DND-41 (cell line): Measurements from ENCODE around the gene SMAGP.

ENCODE experiments used
- EZH2 ChIP-seq: IDR thresholded peaks from 3 replicates; pipeline ENCODE4 v1.6.1; 2012; ENCODE audit warnings: borderline replicate concordance, low read depth, mild to moderate bottlenecking, moderate library complexity, low read length, inconsistent platforms; ENCODE audit not compliant: severe bottlenecking
- TF ChIP-seq, protein P1 (sequence below): IDR thresholded peaks from 2 replicates; pipeline ENCODE4 v1.5.1; 2012; ENCODE audit warnings: borderline replicate concordance, low read length, moderate library complexity, mild to moderate bottlenecking; ENCODE audit not compliant: poor library complexity, severe bottlenecking; ENCODE audit errors: extremely low read depth

DNA sequence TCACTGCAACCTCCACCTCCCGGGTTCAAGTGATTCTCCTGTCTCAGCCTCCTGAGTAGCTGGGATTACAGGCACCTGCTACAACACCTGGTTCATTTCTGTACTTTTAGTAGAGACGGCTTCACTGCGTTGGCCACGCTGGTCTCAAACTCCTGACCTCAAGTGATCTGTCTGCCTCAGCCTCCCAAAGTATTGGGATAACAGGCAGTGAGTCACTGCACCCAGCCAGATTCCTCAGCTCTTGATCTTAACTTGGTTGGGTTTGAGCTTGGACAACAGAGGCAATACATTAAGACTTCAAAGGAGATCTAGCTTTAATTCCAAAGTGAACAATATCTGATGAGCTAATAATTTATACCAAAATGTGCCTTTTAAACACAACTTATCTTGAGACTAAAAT, 25.9 kb downstream of the SMAGP start:
- TF ChIP-seq, protein P1, sequence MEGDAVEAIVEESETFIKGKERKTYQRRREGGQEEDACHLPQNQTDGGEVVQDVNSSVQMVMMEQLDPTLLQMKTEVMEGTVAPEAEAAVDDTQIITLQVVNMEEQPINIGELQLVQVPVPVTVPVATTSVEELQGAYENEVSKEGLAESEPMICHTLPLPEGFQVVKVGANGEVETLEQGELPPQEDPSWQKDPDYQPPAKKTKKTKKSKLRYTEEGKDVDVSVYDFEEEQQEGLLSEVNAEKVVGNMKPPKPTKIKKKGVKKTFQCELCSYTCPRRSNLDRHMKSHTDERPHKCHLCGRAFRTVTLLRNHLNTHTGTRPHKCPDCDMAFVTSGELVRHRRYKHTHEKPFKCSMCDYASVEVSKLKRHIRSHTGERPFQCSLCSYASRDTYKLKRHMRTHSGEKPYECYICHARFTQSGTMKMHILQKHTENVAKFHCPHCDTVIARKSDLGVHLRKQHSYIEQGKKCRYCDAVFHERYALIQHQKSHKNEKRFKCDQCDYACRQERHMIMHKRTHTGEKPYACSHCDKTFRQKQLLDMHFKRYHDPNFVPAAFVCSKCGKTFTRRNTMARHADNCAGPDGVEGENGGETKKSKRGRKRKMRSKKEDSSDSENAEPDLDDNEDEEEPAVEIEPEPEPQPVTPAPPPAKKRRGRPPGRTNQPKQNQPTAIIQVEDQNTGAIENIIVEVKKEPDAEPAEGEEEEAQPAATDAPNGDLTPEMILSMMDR = no peak
- no peak for TF ChIP-seq EZH2
